ENCODE results near the gene TBL3. TPM values are rescaled to one million over a fixed set of nuclear protein-coding genes. Genes with fewer than 3 reads are reported as not detected.

TBL3 gene
- total and polyA plus RNA-seq, 4 donors = 12.5 to 24.3 (median 14.2) TPM

GRCh38 chr16:1965396-1966001 is 6.4 kb upstream of the TBL3 start:
- Histone ChIP-seq H3K4me1 (ENCODE audit: control insufficient read depth in 4 of 4, insufficient read depth in 4 of 4, low read length in 3 of 4) (peaks cover 4 to 28% (median 21%) of the 10 kb centered on the region in 4 donors), H3K9me3 (ENCODE audit: control insufficient read depth in 4 of 4, low read length in 3 of 4) (no peaks in the 10 kb centered on the region), H3K36me3 (ENCODE audit: control insufficient read depth in 4 of 4, insufficient read depth in 3 of 4, low read depth in 1 of 4, low read length in 3 of 4) (peaks cover 0 to 26% (median 7%) of the 10 kb centered on the region in 4 donors), H3K4me3 (ENCODE audit: low read depth in 1 of 3, low read length in 3 of 3) (peak overlapping the region; percentile 81 to 97 (median 82)), H3K27me3 (ENCODE audit: control insufficient read depth in 4 of 4, insufficient read depth in 4 of 4, low read length in 3 of 4) (no peaks in the 10 kb centered on the region), H3K27ac (ENCODE audit: low read depth in 1 of 2, low read length in 2 of 2) (peak overlapping the region; percentile 89 to 93), H3K9ac (ENCODE audit: low read depth in 1 of 2, low read length in 2 of 2) (peak overlapping the region; percentile 61 to 99)
- WGBS = 23% methylated on average over 24 of the region's 24 CpGs
- no peak for TF ChIP-seq EGR1 (IDR thresholded peaks at IDR 0.05; ENCODE audit: low read depth in 2 of 2)
- DNase-seq (ENCODE audit: low spot score) = no peak

- no peaks in the 10 kb centered on the region for H3K27me3 ChIP-seq (ENCODE audit: control insufficient read depth in 4 of 4, insufficient read depth in 4 of 4, low read length in 3 of 4)
- peak within 1 kb of the TSS; percentile 89 to 93 for H3K27ac ChIP-seq (ENCODE audit: low read depth in 1 of 2, low read length in 2 of 2)
- WGBS = 96% methylated on average over 6 of the region's 6 CpGs
- no peak for DNase-seq (ENCODE audit: low spot score)
- no peak for TF ChIP-seq EGR1 (IDR thresholded peaks at IDR 0.05; ENCODE audit: low read depth in 2 of 2)
- no peak for TF ChIP-seq NR2F2 (IDR thresholded peaks at IDR 0.05)
- no peak for TF ChIP-seq FOXA1 (IDR thresholded peaks at IDR 0.05)
- H3K36me3 ChIP-seq (ENCODE audit: control insufficient read depth in 4 of 4, insufficient read depth in 3 of 4, low read depth in 1 of 4, low read length in 3 of 4) = peaks cover 0 to 23% (median 7%) of the 10 kb centered on the region in 4 donors
- no peaks in the 10 kb centered on the region for H3K9me3 ChIP-seq (ENCODE audit: control insufficient read depth in 4 of 4, low read length in 3 of 4)
- H3K4me3 ChIP-seq (ENCODE audit: low read depth in 1 of 3, low read length in 3 of 3) = peak within 1 kb of the TSS; percentile 81 to 97 (median 82)
- peak within 1 kb of the TSS in 1 of 2 donors; percentile 99 for H3K9ac ChIP-seq (ENCODE audit: low read depth in 1 of 2, low read length in 2 of 2)
- H3K4me1 ChIP-seq (ENCODE audit: control insufficient read depth in 4 of 4, insufficient read depth in 4 of 4, low read length in 3 of 4) = peaks cover 4 to 25% (median 22%) of the 10 kb centered on the region in 4 donors
Observed at GRCh38 chr16:1966460-1966859, 5.4 kb upstream of the TBL3 start, which contains the start of gene RNF151. Gene RNF151, plus strand, starts transcription at chr16:1966856. Its CDS starts 26 bp downstream, at chr16:1966882.

GRCh38 chr16:1968146-1968953 is 3.5 kb upstream of the TBL3 start:
- Histone ChIP-seq H3K4me1 (ENCODE audit: control insufficient read depth in 4 of 4, insufficient read depth in 4 of 4, low read length in 3 of 4) (peaks cover 7 to 34% (median 31%) of the 10 kb centered on the region in 4 donors), H3K27ac (ENCODE audit: low read depth in 1 of 2, low read length in 2 of 2) (no peak overlapping the region), H3K9ac (ENCODE audit: low read depth in 1 of 2, low read length in 2 of 2) (no peak overlapping the region), H3K36me3 (ENCODE audit: control insufficient read depth in 4 of 4, insufficient read depth in 3 of 4, low read depth in 1 of 4, low read length in 3 of 4) (peaks cover 0 to 4% (median under 1%) of the 10 kb centered on the region in 4 donors), H3K27me3 (ENCODE audit: control insufficient read depth in 4 of 4, insufficient read depth in 4 of 4, low read length in 3 of 4) (no peaks in the 10 kb centered on the region), H3K9me3 (ENCODE audit: control insufficient read depth in 4 of 4, low read length in 3 of 4) (no peaks in the 10 kb centered on the region), H3K4me3 (ENCODE audit: low read depth in 1 of 3, low read length in 3 of 3) (no peak overlapping the region)
- WGBS = 91% methylated on average over 41 of the region's 41 CpGs
- TF ChIP-seq HNF4G (IDR thresholded peaks at IDR 0.05) (no peak), GABPA (IDR thresholded peaks at IDR 0.05 in 1 of 2, conservative IDR thresholded peaks at IDR 0.05 in 1 of 2) (no peak), ZBTB33 (IDR thresholded peaks at IDR 0.05) (no peak), YY1 (IDR thresholded peaks at IDR 0.05) (no peak), HNF4A (conservative IDR thresholded peaks at IDR 0.05) (no peak), REST (IDR thresholded peaks at IDR 0.05) (no peak), MAX (IDR thresholded peaks at IDR 0.05) (no peak), FOXA2 (IDR thresholded peaks at IDR 0.05) (no peak), EGR1 (IDR thresholded peaks at IDR 0.05; ENCODE audit: low read depth in 2 of 2) (no peak), ATF3 (IDR thresholded peaks at IDR 0.05) (no peak), RAD21 (IDR thresholded peaks at IDR 0.05) (no peak), JUND (IDR thresholded peaks at IDR 0.05) (no peak), SP1 (IDR thresholded peaks at IDR 0.05) (no peak), FOXA1 (IDR thresholded peaks at IDR 0.05) (no peak), CTCF (IDR thresholded peaks at IDR 0.05; ENCODE audit: low read depth, low read length, missing input control) (no peak), TAF1 (conservative IDR thresholded peaks at IDR 0.05) (no peak), NR2F2 (IDR thresholded peaks at IDR 0.05) (no peak), RXRA (IDR thresholded peaks at IDR 0.05) (no peak)
- DNase-seq (ENCODE audit: low spot score) = no peak
